ENCODE measurements around the gene CEP85.

The CEP85 gene

DNA sequence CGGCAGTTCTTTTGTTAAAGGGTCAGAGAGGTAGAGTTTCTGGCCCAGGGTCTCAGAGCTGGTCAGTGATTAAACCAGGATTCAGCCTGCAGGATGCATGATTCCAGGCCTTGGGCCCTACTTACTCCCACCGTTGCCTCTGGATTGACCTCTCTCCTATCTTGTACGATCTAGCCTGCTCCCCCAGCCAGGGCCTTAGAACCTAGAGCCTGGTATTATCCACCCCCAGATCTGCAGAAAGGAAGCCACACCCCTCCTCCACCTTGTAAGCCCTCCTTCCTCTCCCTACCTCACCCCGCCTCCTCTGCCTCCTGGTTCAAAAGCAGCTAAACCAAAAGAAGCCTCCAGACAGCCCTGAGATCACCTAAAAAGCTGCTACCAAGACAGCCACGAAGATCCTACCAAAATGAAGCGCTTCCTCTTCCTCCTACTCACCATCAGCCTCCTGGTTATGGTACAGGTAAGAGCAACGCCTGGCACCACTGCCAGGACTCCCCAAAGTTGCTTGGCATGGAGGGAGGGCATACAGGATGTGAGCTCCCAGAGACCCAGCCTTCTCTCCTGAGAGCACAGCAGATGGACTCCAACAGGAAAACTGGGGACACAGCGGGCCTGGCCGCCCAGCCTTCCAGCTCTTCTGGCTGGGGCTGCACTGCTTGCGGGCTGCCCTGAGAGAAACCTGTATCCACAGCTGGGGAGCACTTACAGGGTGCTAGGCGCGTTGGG lies 83.8 kb downstream of the CEP85 start, which contains the start of gene CD52:
TSS of gene CD52 (plus strand) at position 347 of the 726 bp plus-strand sequence. CDS start at position 407, 60 bp downstream.
- peak; percentile 92 for DNase-seq

GRCh38 chr1:26318338-26319064 lies 84.5 kb downstream of the CEP85 start:
- peak; percentile 45 for DNase-seq

- peak; percentile 10 for DNase-seq
Measured at GRCh38 chr1:26320896-26321295, 86.9 kb downstream of the CEP85 start.

- DNase-seq: peak; percentile 96
Measured at GRCh38 chr1:26321315-26322041, 87.5 kb downstream of the CEP85 start.

DNA sequence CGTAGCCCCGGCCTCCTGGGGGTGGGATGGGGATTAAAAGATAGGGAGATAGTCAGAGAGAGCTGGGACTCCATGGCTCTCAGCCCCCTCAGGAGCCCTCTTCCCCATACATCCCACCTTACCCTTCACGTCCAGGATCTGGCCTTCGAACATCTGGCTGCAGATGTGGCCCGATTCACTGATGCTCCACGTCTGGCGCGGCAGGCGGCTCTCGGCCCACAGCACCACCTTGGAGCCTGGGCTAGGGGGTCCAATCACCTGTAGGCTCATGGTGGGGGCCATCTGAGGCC lies 88.0 kb downstream of the CEP85 start:
- DNase-seq: no peak

- no peak for DNase-seq
Measured at GRCh38 chr1:26323382-26323781, 89.4 kb downstream of the CEP85 start.

GRCh38 chr1:26324550-26324949 lies 90.5 kb downstream of the CEP85 start:
- no peak for DNase-seq

GRCh38 chr1:26327956-26328362 lies 94.0 kb downstream of the CEP85 start:
- DNase-seq: no peak
